Measurements from ENCODE around the gene RNF141. TPM values are rescaled to one million over a fixed set of nuclear protein-coding genes. Genes with fewer than 3 reads are reported as not detected.

The RNF141 gene
- total and polyA plus RNA-seq, 12 donors: 6.7 to 43.0 (median 34.2) TPM

- Histone ChIP-seq H3K36me3 (peaks cover 0 to 100% (median 30%) of the 10 kb centered on the region in 9 donors), H3K27ac (no peak overlapping the region), H3K4me1 (peaks cover 0 to 4% (median 0%) of the 10 kb centered on the region in 9 donors), H3K27me3 (no peaks in the 10 kb centered on the region), H3K4me3 (no peak overlapping the region), H3K9me3 (no peaks in the 10 kb centered on the region)
- intact Hi-C loops (cut with DNase I): no loop called here
- no peak for TF ChIP-seq CTCF (IDR thresholded peaks at IDR 0.05)
- no peak for DNase-seq
- ATAC-seq: no peak
Observed at GRCh38 chr11:10528121-10528520, 12.9 kb downstream of the RNF141 start.

GRCh38 chr11:10526974-10527918 is 13.7 kb downstream of the RNF141 start:
- H3K36me3 ChIP-seq: peaks cover 0 to 100% (median 37%) of the 10 kb centered on the region in 9 donors
- intact Hi-C loops (cut with DNase I): no loop called here
- peaks cover 0 to 4% (median 0%) of the 10 kb centered on the region in 9 donors for H3K4me1 ChIP-seq
- 91 to 92% methylated on average over 6 of the region's 6 CpGs for WGBS, 2 donors
- no peak overlapping the region for H3K27ac ChIP-seq
- DNase-seq (no peak), ATAC-seq (no peak)
- no peak for TF ChIP-seq CTCF (IDR thresholded peaks at IDR 0.05)
- H3K4me3 ChIP-seq: no peak overlapping the region
- H3K27me3 ChIP-seq: no peaks in the 10 kb centered on the region
- no peaks in the 10 kb centered on the region for H3K9me3 ChIP-seq

GRCh38 chr11:10524471-10524870 is 16.5 kb downstream of the RNF141 start:
- no peak for ATAC-seq
- no peak overlapping the region for H3K27ac ChIP-seq
- intact Hi-C loops (cut with DNase I): no loop called here
- no peaks in the 10 kb centered on the region for H3K27me3 ChIP-seq
- no peak for DNase-seq
- H3K4me3 ChIP-seq: no peak overlapping the region
- no peaks in the 10 kb centered on the region for H3K9me3 ChIP-seq
- WGBS, 2 donors: 58 to 65% methylated on average over 1 of the region's 1 CpG
- peaks cover 0 to 4% (median 0%) of the 10 kb centered on the region in 9 donors for H3K4me1 ChIP-seq
- H3K36me3 ChIP-seq: peaks cover 0 to 100% (median 34%) of the 10 kb centered on the region in 9 donors
- no peak for TF ChIP-seq CTCF (IDR thresholded peaks at IDR 0.05)

GRCh38 chr11:10522921-10523320 is 18.1 kb downstream of the RNF141 start:
- Histone ChIP-seq H3K27ac (no peak overlapping the region), H3K36me3 (peaks cover 0 to 100% (median 25%) of the 10 kb centered on the region in 9 donors), H3K9me3 (no peaks in the 10 kb centered on the region), H3K27me3 (no peaks in the 10 kb centered on the region), H3K4me1 (peaks cover 0 to 4% (median 0%) of the 10 kb centered on the region in 9 donors), H3K4me3 (no peak overlapping the region)
- no peak for ATAC-seq
- no peak for TF ChIP-seq CTCF (IDR thresholded peaks at IDR 0.05)
- 87 to 90% methylated on average over 2 of the region's 2 CpGs for WGBS, 2 donors
- intact Hi-C loops (cut with DNase I): no loop called here
- DNase-seq: no peak
